ENCODE data around the gene PLA2G4B.

GRCh38 chr15:41873711-41874110 is 35.1 kb downstream of the PLA2G4B start:
- TF ChIP-seq POLR2A (IDR thresholded peaks at IDR 0.05; ENCODE audit: low read length) (no peak), GATA1 (IDR thresholded peaks at IDR 0.05; ENCODE audit: low read depth, low read length) (no peak)

Measured in erythroblast (primary cell).